GM13977 (cell line): ENCODE data around the gene TOR1A.
"Not testable (repeated sequence)": the region's sequence is repeated elsewhere in the genome, so short reads cannot be mapped to it uniquely, and the experiment has no call there.

Source experiments
- DNase-seq: peaks from one replicate; pipeline ENCODE4 v3.0.0; 2012; ENCODE audit warnings: low spot score
- CTCF ChIP-seq: IDR thresholded peaks from 2 replicates; pipeline ENCODE4 v1.5.1; 2012; ENCODE audit warnings: mild to moderate bottlenecking, control low read depth; ENCODE audit not compliant: insufficient read depth; ENCODE audit errors: extremely low read depth, missing control alignments
- in situ Hi-C: fragments of 300-500 bp; cut with MboI; formaldehyde crosslinking; loops from one replicate; pipeline ENCODE4 v1.12.0; 2022; ENCODE audit warnings: low sequenced_read_pairs, low pct_unique_long_range_greater_than_20kb, mixed read lengths, inconsistent platforms; ENCODE audit not compliant: unreplicated experiment

TOR1A gene

GRCh38 chr9:129785866-129786265 lies 38.1 kb downstream of the TOR1A start:
- DNase-seq = no peak
- in situ Hi-C loops = loop anchor here (10.0 to 25.0 kb wide), 3 partner anchors 51 to 649 kb away; partner anchors contain the start of gene PRRX2
- TF ChIP-seq CTCF = no peak

DNA sequence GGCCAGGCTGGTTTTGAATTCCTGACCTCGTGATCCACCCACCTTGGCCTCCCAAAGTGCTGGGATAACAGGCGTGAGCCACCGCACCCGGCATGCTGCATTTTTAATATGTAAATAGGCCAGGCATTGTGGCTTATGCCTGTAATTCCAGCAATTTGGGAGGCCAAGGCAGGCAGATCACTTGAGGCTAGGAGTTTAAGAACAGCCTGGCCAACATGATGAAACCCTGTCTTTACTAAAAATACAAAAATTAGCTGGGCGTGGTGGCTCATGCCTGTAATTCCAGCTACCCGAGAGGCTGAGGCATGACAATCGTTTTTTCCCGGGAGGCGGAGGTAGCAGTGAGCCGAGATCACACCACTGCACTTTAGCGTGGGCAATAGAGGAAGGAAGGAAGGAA lies 39.0 kb downstream of the TOR1A start:
- in situ Hi-C loops = loop anchor here (10.0 to 25.0 kb wide), 3 partner anchors 50 to 648 kb away; partner anchors contain the start of gene PRRX2
- DNase-seq = not testable (repeated sequence)

GRCh38 chr9:129783516-129784361 lies 40.2 kb downstream of the TOR1A start:
- TF ChIP-seq CTCF = peak; percentile 84
- peak; percentile 87 for DNase-seq
- in situ Hi-C loops = loop anchor here (10.0 to 25.0 kb wide), 3 partner anchors 49 to 646 kb away; partner anchors contain the start of gene PRRX2

- in situ Hi-C loops = loop anchor here (10.0 to 25.0 kb wide), 3 partner anchors 47 to 645 kb away; partner anchors contain the start of gene PRRX2
- DNase-seq = no peak
- no peak for TF ChIP-seq CTCF
Observed at GRCh38 chr9:129781981-129782380, 42.0 kb downstream of the TOR1A start.

GRCh38 chr9:129781131-129781530 lies 42.8 kb downstream of the TOR1A start:
- DNase-seq = no peak
- no peak for TF ChIP-seq CTCF
- in situ Hi-C loops = loop anchor here (10.0 to 25.0 kb wide), 3 partner anchors 46 to 644 kb away; partner anchors contain the start of gene PRRX2

DNA sequence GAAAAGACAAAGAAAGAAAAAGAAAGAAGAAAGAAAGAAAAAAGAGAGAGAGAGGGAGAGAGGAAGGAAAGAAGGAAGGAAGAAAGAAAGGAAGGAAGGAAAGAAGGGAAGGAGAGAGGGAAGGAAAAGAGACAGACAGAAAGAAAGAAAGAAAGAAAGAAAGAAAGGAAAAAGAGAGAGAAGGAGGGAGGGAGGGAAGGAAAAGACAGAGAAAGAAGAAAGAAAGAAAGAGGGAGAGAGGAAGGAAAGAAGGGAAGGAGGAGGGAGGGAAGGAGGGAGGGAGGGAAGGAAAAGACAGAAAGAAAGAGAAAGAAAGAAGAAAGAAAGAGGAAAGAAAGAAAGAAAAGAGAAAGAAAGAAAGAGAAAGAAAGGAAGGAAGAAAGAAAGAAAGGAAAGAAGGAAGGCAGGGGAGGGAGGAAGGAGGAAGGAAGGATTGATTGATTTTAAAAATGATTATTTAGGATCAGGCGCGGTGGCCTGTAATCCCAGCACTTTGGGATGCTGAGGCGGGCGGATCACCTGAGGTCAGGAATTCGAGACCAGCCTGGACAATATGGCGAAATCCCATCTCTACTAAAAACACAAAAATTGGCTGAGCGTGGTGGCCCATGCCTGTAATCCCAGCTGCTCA lies 44.3 kb downstream of the TOR1A start:
- TF ChIP-seq CTCF = no peak
- no peak for DNase-seq
- in situ Hi-C loops = loop anchor here (10.0 to 25.0 kb wide), 3 partner anchors 45 to 642 kb away; partner anchors contain the start of gene PRRX2
